Measurements from ENCODE around the gene REXO1. TPM values are rescaled to one million over a fixed set of nuclear protein-coding genes. Genes with fewer than 3 reads are reported as not detected.

Gene REXO1
- total and polyA plus RNA-seq, 5 experiments from 2014 or later, result 2.7 to 86.2 (median 6.8) TPM

DNA sequence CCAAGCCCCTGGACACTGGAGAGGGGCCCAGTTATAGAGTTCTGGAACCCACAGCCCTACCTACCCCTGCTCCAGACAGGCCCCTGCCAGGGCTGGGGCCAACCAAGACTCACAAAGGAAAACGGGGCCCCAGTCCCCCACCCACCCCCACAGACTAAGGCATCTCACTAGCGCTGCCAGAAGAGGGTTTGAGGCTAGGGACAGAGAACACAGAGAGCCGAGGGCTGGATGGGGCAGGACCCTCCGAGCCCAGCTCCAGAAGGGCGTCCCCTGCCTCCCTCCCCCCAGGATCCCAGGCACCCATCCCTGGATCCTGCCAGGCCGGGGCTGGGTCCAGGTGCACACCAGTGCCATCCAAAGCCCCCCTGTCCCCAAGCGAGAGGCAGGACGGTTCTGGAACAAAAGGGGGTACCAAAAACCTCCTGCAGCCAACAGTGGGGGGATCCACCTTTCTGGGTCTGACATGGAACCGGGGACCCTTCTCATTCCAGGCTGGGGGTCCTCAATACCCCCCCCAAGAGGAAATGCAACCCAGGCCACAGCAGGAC lies 4.4 kb upstream of the REXO1 start:
- H3K27me3 Mint-ChIP-seq, result no peaks in the 10 kb centered on the region
- H3K36me3 Mint-ChIP-seq, result no peaks in the 10 kb centered on the region
- peak overlapping the region; percentile 86 to 97 (median 94) for H3K27ac Mint-ChIP-seq
- DNase-seq (no peak), ATAC-seq (no peak)
- H3K9me3 Mint-ChIP-seq, result no peaks in the 10 kb centered on the region
- H3K4me1 Mint-ChIP-seq, result peaks cover 18 to 60% (median 53%) of the 10 kb centered on the region in 4 donors
- POLR2A ChIA-PET, result interaction anchor here (0.7 to 1.5 kb wide), 8 partner anchors 12 to 584 kb away, joined by 3 to 6 read pairs (median 4); partner anchors contain the start of gene ABHD17A
- H3K4me3 Mint-ChIP-seq, result peak overlapping the region in 8 of 10 donors; percentile 56 to 89 (median 70)

DNA sequence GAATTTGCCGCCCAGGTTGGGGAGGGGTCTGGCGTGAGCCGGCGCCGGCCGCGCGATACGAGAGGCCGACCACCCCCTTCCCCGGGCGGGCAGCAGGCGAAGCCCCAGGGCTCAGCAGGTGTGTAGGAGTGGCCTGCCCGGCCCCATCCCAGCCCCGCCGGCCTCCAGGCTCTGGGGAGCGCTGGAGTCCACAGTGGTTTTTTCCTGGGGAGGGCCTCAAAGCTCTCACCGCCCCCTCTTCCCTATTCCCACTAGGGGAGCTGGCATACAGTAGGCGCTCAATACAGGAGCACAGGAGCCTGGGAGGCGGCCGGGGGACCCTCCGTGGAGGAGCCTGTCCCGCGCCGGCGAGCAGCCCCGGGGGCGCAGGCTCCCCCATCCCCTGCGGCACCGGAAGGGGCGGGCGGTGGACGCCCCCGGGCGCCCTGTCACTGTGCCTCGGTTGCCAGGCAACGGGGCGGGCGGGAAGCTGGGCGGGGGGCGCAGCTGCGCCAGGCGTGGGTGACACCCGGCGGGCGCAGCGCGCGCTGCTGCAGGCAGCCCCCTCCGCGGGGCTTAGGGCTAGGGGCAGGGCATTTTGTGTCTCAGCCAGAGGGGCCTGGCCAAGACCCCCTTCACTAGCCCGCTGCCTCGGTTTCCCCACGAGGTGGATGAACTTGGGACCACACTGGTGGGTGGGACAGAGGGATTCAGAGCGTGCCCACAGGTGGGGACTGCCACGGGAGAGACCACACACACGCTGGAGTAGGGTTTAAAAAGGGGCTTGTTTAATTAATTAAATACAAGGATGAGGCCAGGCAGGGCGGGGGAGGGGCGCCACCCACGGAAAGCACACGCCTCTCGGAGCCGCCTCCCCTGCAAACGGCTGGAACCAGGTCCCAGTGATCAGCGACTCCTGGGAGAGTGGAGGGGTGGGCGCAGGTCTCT lies 3.6 kb upstream of the REXO1 start:
- ATAC-seq (peak; percentile 24 to 44), DNase-seq (peak; percentile 63 to 94 (median 85))
- peak overlapping the region; percentile 13 to 97 (median 94) for H3K27ac Mint-ChIP-seq
- no peaks in the 10 kb centered on the region for H3K27me3 Mint-ChIP-seq
- no peaks in the 10 kb centered on the region for H3K36me3 Mint-ChIP-seq
- H3K4me3 Mint-ChIP-seq, result peak overlapping the region; percentile 53 to 81 (median 73)
- POLR2A ChIA-PET, result interaction anchor here (0.7 to 1.5 kb wide), 5 partner anchors 9 to 582 kb away, joined by 3 to 6 read pairs (median 3); no protein-coding TSS in a partner anchor
- peaks cover 20 to 63% (median 59%) of the 10 kb centered on the region in 4 donors for H3K4me1 Mint-ChIP-seq
- no peaks in the 10 kb centered on the region for H3K9me3 Mint-ChIP-seq

DNA sequence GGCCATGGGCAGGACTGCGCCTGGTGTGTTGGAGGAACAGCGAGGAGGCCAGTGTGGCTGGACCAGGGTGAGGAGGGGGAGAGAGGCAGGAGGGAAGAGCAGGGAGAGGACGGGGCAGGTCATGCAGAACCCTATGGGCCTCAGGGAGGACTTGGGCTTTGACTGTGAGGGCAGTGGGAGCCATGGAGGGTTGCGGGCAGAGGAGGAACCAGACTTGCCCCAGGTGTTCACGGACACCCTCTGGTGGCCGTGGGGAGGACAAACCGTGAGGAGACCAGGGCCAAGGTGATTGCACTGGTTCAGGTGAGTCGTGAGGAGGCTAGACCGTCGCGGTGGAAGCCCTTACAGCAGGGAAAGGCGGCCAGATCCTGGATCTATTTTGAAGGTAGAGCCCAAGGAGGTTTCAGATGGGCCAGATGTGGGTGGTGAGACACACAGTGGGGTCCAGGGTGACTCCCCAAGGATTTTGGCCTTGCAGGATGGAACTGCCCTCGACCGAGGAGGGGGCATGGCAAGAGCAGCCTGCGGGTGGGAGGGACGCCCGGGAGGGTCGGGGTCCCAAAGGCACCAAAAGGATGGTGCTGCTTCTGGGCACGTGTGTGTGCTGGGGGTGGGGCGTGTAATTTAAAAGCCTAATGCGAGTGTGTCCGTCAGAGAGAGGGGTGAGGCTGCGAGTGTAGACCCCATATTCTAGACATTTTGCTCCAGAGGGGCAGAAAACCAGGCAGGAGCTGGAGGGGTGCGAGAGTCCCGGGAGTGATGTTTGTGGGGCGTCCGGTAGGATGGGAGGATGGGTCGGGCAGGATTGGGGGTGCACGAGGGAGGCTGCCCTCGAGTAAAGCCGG lies 2.7 kb upstream of the REXO1 start:
- Mint-ChIP-seq H3K36me3 (peaks cover 0 to 2% (median 0%) of the 10 kb centered on the region in 3 donors), H3K9me3 (no peaks in the 10 kb centered on the region), H3K4me1 (peaks cover 21 to 67% (median 63%) of the 10 kb centered on the region in 4 donors), H3K4me3 (peak overlapping the region; percentile 53 to 87 (median 74)), H3K27me3 (no peaks in the 10 kb centered on the region), H3K27ac (peak overlapping the region; percentile 83 to 96 (median 93))
- POLR2A ChIA-PET, result interaction anchor here (0.7 to 1.5 kb wide), 4 partner anchors 10 to 438 kb away, joined by 3 to 6 read pairs (median 4); no protein-coding TSS in a partner anchor
- ATAC-seq, result no peak
- DNase-seq, result peak in 1 of 10 donors; percentile 20

DNA sequence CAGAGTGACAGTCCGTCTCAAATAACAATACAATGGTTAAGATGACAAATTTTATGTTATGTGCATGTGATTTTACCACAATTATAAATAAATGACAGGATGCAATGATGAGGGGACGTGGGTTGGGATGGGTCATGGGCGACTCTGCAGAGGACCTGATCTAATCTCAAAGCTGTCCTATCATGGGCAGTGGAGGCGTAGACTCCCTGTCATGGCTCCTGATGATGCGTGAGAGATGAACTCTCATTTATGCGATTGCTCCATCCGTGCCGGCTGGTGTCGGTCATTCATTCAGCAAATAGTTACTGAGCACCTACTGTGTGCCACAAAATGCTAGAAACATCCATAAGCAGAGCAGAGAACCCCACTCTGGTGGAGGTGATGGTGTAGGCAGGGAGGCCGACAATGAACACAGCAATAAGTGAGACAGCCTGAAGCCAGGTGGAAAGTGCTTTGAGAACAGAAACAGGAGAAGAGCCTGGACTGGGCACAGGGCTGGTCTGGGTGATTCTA lies 1.7 kb upstream of the REXO1 start:
- Mint-ChIP-seq H3K4me3 (peak overlapping the region; percentile 2 to 87 (median 58)), H3K27me3 (no peaks in the 10 kb centered on the region), H3K4me1 (peaks cover 25 to 65% (median 61%) of the 10 kb centered on the region in 4 donors), H3K27ac (peak overlapping the region; percentile 70 to 96 (median 91)), H3K36me3 (peaks cover 0 to 6% (median 0%) of the 10 kb centered on the region in 3 donors), H3K9me3 (no peaks in the 10 kb centered on the region)
- POLR2A ChIA-PET, result interaction anchor here (0.6 to 1.4 kb wide), 3 partner anchors 15 to 56 kb away, joined by 3 read pairs; no protein-coding TSS in a partner anchor
- ATAC-seq, result no peak
- DNase-seq, result no peak

DNA sequence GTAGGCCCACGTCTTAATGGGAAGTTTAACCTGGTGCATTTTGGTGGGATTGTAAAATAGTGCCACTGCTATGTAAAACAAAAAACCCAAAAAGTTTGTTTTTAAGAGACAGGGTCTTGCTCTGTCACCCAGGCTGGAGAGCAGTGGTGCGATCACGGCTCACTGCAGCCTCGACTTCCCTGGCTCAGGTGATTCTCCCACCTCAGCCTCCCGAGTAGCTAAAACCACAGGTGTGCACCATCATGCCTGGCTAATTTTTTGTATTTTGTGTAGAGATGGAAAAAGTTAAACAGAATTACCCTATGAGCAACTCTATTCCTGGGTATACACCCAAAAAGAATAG lies 820 bp upstream of the REXO1 start:
- peak overlapping the region; percentile 88 to 96 (median 93) for H3K27ac Mint-ChIP-seq
- POLR2A ChIA-PET, result interaction anchor here (0.6 to 1.4 kb wide), 7 partner anchors 9 to 580 kb away, joined by 3 to 8 read pairs (median 3); partner anchors contain the start of gene CIRBP
- peaks cover 25 to 67% (median 64%) of the 10 kb centered on the region in 4 donors for H3K4me1 Mint-ChIP-seq
- ATAC-seq (no peak), DNase-seq (no peak)
- H3K36me3 Mint-ChIP-seq, result peaks cover 0 to 6% (median 0%) of the 10 kb centered on the region in 3 donors
- H3K9me3 Mint-ChIP-seq, result no peaks in the 10 kb centered on the region
- no peaks in the 10 kb centered on the region for H3K27me3 Mint-ChIP-seq
- H3K4me3 Mint-ChIP-seq, result peak overlapping the region in 5 of 10 donors; percentile 73 to 82 (median 76)

DNA sequence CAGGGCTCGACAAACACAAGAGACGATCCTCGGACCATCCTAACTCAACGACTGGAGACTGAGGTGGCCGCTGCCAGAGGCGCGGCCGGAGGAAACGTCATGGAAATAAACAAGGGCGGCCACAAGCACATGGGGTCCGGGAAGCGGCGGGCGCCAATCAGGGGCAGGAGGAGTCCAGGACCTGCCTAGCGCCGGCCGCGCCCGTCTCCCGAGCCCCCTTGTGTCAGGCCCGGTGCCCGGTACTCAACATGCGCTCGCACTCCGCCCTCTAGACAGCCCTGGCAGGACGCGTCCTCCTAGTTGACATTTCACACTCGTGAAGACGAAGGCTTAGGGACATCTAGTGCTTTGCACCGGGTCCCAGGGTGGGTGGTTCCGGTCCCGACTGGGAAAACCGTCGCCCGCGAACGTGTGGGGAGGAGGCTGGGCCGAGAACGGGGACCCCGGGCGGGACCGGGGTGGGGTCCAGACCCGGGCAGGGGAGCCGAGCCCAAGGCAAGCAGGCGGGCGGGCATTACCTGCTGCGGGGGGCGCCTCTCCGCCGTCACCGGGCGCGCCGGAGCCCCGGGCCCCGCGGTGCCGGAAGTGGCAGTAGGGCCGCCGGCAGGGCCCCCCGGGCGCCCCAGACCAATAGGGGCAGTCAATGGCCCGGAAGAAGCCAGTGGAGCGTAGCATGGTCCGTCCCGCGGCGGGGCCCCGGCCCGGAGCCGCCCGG lies 442 bp downstream of the REXO1 start:
- DNase-seq (peak in 1 of 10 donors; percentile 23), ATAC-seq (peak in 1 of 2 donors; percentile 3)
- Mint-ChIP-seq H3K4me1 (peaks cover 24 to 66% (median 64%) of the 10 kb centered on the region in 4 donors), H3K27me3 (no peaks in the 10 kb centered on the region), H3K4me3 (peak overlapping the region; percentile 79 to 92 (median 88)), H3K27ac (peak overlapping the region; percentile 88 to 96 (median 94)), H3K36me3 (peaks cover 0 to 6% (median 0%) of the 10 kb centered on the region in 3 donors), H3K9me3 (no peaks in the 10 kb centered on the region)
- POLR2A ChIA-PET, result interaction anchor here (0.8 kb wide), 1 partner anchor 15 kb away, joined by 3 read pairs; no protein-coding TSS in a partner anchor

DNA sequence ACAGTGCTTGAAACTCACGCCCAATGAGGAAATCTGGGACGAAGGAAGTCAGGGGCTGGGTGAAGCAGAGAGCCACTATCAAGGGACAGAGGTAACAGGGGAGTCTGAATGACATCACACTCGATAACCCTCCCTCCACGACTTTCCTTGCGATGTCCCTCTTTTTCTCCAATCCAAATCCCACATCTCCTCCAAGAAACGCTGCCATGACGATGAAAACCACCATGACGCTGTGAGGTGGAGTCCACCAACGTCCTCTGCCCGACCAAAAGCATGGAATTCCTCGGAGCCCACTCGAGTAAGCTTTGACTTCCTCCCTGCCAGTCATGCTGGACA lies 967 bp downstream of the REXO1 start:
- Mint-ChIP-seq H3K4me1 (peaks cover 26 to 70% (median 67%) of the 10 kb centered on the region in 4 donors), H3K4me3 (peak overlapping the region; percentile 79 to 92 (median 88)), H3K36me3 (peaks cover 0 to 6% (median 0%) of the 10 kb centered on the region in 3 donors), H3K27ac (peak overlapping the region; percentile 82 to 96 (median 94)), H3K27me3 (no peaks in the 10 kb centered on the region), H3K9me3 (no peaks in the 10 kb centered on the region)
- no peak for ATAC-seq
- POLR2A ChIA-PET, result interaction anchor here (0.8 to 1.4 kb wide), 2 partner anchors 7 to 15 kb away, joined by 3 read pairs; no protein-coding TSS in a partner anchor
- no peak for DNase-seq

DNA sequence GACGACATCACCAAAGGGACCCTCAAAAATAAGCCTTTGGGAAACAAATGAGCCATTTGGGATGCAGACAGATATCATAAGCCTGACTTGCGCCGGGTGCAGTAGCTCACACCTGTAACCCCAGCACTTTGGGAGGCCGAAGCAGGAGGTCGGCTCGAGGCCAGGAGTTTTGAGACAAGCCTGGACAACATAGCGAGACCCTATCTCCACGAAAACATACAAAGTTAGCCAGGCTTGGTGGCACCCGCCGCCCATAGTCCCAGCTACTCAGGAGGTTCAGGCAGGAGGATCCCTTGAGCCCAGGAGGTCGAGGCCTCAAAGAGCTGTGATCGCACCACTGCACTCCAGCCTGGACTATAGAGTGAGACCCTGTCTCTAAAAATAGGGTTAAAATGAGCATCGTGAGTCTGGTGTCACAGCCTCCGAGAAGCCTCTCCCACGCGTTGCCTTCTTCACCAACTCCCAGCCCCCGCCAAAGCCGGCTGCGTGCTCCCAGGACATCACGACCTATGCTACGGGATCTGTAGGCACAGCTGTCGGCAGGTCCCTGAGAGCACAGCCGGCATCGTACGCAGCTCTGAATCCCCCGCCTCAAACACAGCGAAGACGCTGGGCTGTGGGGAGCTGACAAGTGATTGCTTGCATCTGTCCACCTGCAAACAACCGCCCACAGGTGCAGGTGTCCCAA lies 1.6 kb downstream of the REXO1 start:
- Mint-ChIP-seq H3K27me3 (no peaks in the 10 kb centered on the region), H3K9me3 (no peaks in the 10 kb centered on the region), H3K4me3 (peak overlapping the region; percentile 79 to 92 (median 88)), H3K27ac (peak overlapping the region; percentile 81 to 96 (median 92)), H3K4me1 (peaks cover 29 to 74% (median 70%) of the 10 kb centered on the region in 4 donors), H3K36me3 (peaks cover 0 to 8% (median 0%) of the 10 kb centered on the region in 3 donors)
- DNase-seq (no peak), ATAC-seq (no peak)
- POLR2A ChIA-PET, result interaction anchor here (0.6 to 1.4 kb wide), 3 partner anchors 8 to 913 kb away, joined by 3 read pairs; no protein-coding TSS in a partner anchor

DNA sequence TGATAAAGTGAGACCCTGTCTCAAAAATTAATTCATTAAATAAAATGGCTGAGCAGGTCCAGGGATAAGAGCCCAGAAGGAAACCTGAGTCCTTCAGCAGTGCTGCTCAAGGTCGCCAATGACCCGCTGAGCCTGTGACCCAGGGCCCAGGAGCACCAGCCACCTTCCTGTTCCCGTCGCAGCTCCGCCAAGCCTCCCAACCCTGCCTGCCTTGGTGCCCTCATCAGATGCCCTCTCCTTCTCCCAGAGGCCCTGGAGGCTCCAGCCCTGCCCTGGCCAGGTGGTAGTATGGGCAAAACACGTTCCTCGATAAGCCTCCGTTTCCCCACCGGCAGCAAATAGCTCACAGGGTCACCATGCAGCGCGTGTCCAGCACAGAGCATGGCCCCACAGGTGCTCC lies 2.6 kb downstream of the REXO1 start:
- no peak for ATAC-seq
- Mint-ChIP-seq H3K4me3 (peak overlapping the region in 9 of 10 donors; percentile 68 to 92 (median 82)), H3K27ac (peak overlapping the region in 5 of 10 donors; percentile 60 to 91 (median 75)), H3K4me1 (peaks cover 24 to 73% (median 71%) of the 10 kb centered on the region in 4 donors), H3K36me3 (peaks cover 0 to 8% (median 0%) of the 10 kb centered on the region in 3 donors), H3K27me3 (no peaks in the 10 kb centered on the region), H3K9me3 (no peaks in the 10 kb centered on the region)
- no peak for DNase-seq
- POLR2A ChIA-PET, result interaction anchor here (0.5 to 1.4 kb wide), 3 partner anchors 9 to 1917 kb away, joined by 3 to 8 read pairs (median 3); no protein-coding TSS in a partner anchor

DNA sequence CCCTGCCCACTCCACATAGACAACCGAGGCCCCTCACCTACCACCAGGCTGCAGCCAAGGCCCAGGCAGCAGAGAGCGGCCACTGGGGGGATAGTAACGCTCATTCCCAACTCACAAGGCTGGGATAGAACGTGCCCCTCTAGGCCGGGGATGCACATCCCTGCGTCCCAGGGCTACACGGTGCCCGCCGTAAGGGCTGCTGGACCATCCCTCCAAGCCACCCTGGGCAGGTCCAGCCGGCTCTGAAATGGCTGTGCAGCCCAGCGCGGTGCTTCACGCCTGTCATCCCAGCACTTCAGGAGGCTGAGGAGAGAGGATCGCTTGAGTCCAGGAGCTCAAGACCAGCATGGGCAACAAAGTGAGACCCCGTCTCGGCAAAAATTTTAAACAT lies 3.2 kb downstream of the REXO1 start:
- peak overlapping the region in 1 of 10 donors; percentile 48 for H3K27ac Mint-ChIP-seq
- H3K27me3 Mint-ChIP-seq, result no peaks in the 10 kb centered on the region
- peak overlapping the region in 4 of 10 donors; percentile 14 to 91 (median 50) for H3K4me3 Mint-ChIP-seq
- POLR2A ChIA-PET, result interaction anchor here (0.5 to 1.0 kb wide), 2 partner anchors 85 to 1918 kb away, joined by 3 to 8 read pairs; no protein-coding TSS in a partner anchor
- peaks cover 0 to 8% (median 0%) of the 10 kb centered on the region in 3 donors for H3K36me3 Mint-ChIP-seq
- ATAC-seq, result no peak
- no peaks in the 10 kb centered on the region for H3K9me3 Mint-ChIP-seq
- H3K4me1 Mint-ChIP-seq, result peaks cover 24 to 75% (median 71%) of the 10 kb centered on the region in 4 donors
- DNase-seq, result no peak

All from naive thymus-derived CD8-positive, alpha-beta T cell (primary cell).